B cell (primary cell): Measurements from ENCODE around the gene OR51I1. TPM values are rescaled to one million over a fixed set of nuclear protein-coding genes. Genes with fewer than 3 reads are reported as not detected.

Experiments used
- ATAC-seq: fragments of 200-7000 bp; cut with Tn5 transposase; one replicate; pipeline ENCODE4 v1.10.0; 2021; ENCODE audit warnings: low read depth, mild to moderate bottlenecking, moderate number of reproducible peaks, moderate library complexity
- CTCF ChIA-PET: fragments of 350-600 bp; sonication (Branson Sonifier 250); formaldehyde crosslinking; loops from one replicate; lab custom pipeline; 2021; ENCODE audit warnings: antibody characterized with exemption, inconsistent platforms; lab: Charles Lee
- POLR2A ChIA-PET: fragments of 350-600 bp; sonication (Branson Sonifier 250); formaldehyde crosslinking; loops from one replicate; lab custom pipeline; 2021; ENCODE audit warnings: antibody characterized with exemption; lab: Charles Lee
- DNase-seq: peaks from one replicate; pipeline ENCODE4 v3.0.0; 2013
- H2AFZ ChIP-seq: 2 replicates; pipeline ENCODE4 v1.6.1; 2012; ENCODE audit warnings: mild to moderate bottlenecking, low read depth, low read length; ENCODE audit not compliant: insufficient read depth, poor library complexity, severe bottlenecking
- H3K27ac ChIP-seq, 2 donors: 1 replicate in 1 of 2; 2 replicates in 1 of 2; pipeline ENCODE4 v1.5.1; 2012 to 2013; ENCODE audit warnings: low read length in 2 of 2, mild to moderate bottlenecking in 2 of 2, moderate library complexity in 1 of 2
- H3K27me3 ChIP-seq, 4 experiments: fragments of 200-600 bp in 1 of 4; sonication (generic) in 1 of 4; replicated peaks in 1 of 4; 1 replicate in 2 of 4; 2 replicates in 2 of 4; pipeline versions ENCODE4 v1.6.1 to v1.7.0; 2013 to 2016; ENCODE audit warnings: low read length in 3 of 4, mild to moderate bottlenecking in 2 of 4, mixed read lengths in 1 of 4, moderate library complexity in 1 of 4; ENCODE audit not compliant: insufficient read depth in 4 of 4, control insufficient read depth in 3 of 4; ENCODE audit errors: control extremely low read depth in 1 of 4
- H3K36me3 ChIP-seq, 2 experiments: replicated peaks in 1 of 2; 1 replicate in 1 of 2; 2 replicates in 1 of 2; pipeline versions ENCODE4 v1.6.1 to v1.7.1; 2013; ENCODE audit warnings: low read length in 1 of 2; ENCODE audit not compliant: insufficient read depth in 2 of 2, control insufficient read depth in 1 of 2; ENCODE audit errors: control extremely low read depth in 1 of 2, extremely low read depth in 1 of 2
- H3K4me1 ChIP-seq, 2 donors: fragments of 200-600 bp in 1 of 2; sonication (generic) in 1 of 2; 1 replicate in 1 of 2; 2 replicates in 1 of 2; pipeline versions ENCODE4 v1.5.1 to v1.6.1; 2013 to 2017; ENCODE audit warnings: low read length in 2 of 2; ENCODE audit not compliant: control insufficient read depth in 2 of 2, insufficient read depth in 2 of 2
- H3K4me2 ChIP-seq: replicated peaks from 2 replicates; pipeline ENCODE3; 2012; ENCODE audit warnings: mild to moderate bottlenecking, low read depth, low read length; ENCODE audit not compliant: poor library complexity, severe bottlenecking
- H3K4me3 ChIP-seq, 5 experiments: fragments of 200-600 bp in 1 of 5; sonication (generic) in 1 of 5; 1 replicate in 3 of 5; 2 replicates in 2 of 5; pipeline versions ENCODE4 v1.5.1 to v1.7.0; 2011 to 2016; ENCODE audit warnings: low read length in 4 of 5, mild to moderate bottlenecking in 4 of 5, low read depth in 2 of 5, control low read depth in 1 of 5, moderate library complexity in 1 of 5; ENCODE audit not compliant: insufficient read depth in 1 of 5; ENCODE audit errors: control extremely low read depth in 1 of 5, extremely low read depth in 1 of 5
- H3K79me2 ChIP-seq: fragments of 200-600 bp; sonication (generic); one replicate; pipeline ENCODE4 v1.6.0; 2016; ENCODE audit warnings: low read length; ENCODE audit not compliant: control insufficient read depth, insufficient read depth
- H3K9ac ChIP-seq: fragments of 200-600 bp; sonication (generic); 2 replicates; pipeline ENCODE4 v1.6.1; 2017; ENCODE audit warnings: mild to moderate bottlenecking, low read length, moderate library complexity
- H3K9me3 ChIP-seq, 3 donors: one replicate each; pipeline versions ENCODE4 v1.6.1 to v1.7.1; 2013; ENCODE audit warnings: low read length in 2 of 3; ENCODE audit not compliant: control insufficient read depth in 2 of 3, insufficient read depth in 1 of 3; ENCODE audit errors: control extremely low read depth in 1 of 3
- H4K20me1 ChIP-seq: 2 replicates; pipeline ENCODE4 v1.6.0; 2012; ENCODE audit warnings: mild to moderate bottlenecking, low read length; ENCODE audit not compliant: insufficient read depth, control insufficient read depth, poor library complexity, severe bottlenecking
- H3K27ac Mint-ChIP-seq: one replicate; pipeline ENCODE4 v1.8.0; 2021; ENCODE audit warnings: mixed read lengths
- H3K27me3 Mint-ChIP-seq: one replicate; pipeline ENCODE4 v1.8.0; 2021; ENCODE audit warnings: mixed read lengths
- H3K4me1 Mint-ChIP-seq: one replicate; pipeline ENCODE4 v1.8.0; 2021; ENCODE audit warnings: mixed read lengths
- H3K4me3 Mint-ChIP-seq: one replicate; pipeline ENCODE4 v1.8.0; 2021; ENCODE audit warnings: mixed read lengths
- H3K9me3 Mint-ChIP-seq: one replicate; pipeline ENCODE4 v1.8.0; 2022; ENCODE audit warnings: mixed read lengths; ENCODE audit not compliant: insufficient read depth
- EZH2 ChIP-seq: IDR thresholded peaks from 2 replicates; pipeline ENCODE4 v1.6.1; 2012; ENCODE audit warnings: borderline replicate concordance, low read depth, mild to moderate bottlenecking, moderate library complexity, low read length; ENCODE audit not compliant: insufficient read depth, poor library complexity, severe bottlenecking
- WGBS: methylation state at CpG from one replicate; pipeline ENCODE4 v1.1.5; 2013; ENCODE audit warnings: missing lambda C conversion rate; ENCODE audit not compliant: insufficient coverage; 5-methylcytosine and 5-hydroxymethylcytosine counted together
- intact Hi-C: fragments of 100-400 bp; cut with micrococcal nuclease; formaldehyde crosslinking; loops from one replicate; pipeline ENCODE4 v1.10.0; 2022
- polyA minus RNA-seq: library from RNA; depleted of rRNA, polyadenylated mRNA; stranded (reverse); fragments of >200 nt; gene quantifications from 2 replicates; pipeline ENCODE4 v1.2.3, GENCODE V29; 2012
- polyA plus RNA-seq: library from polyadenylated mRNA; depleted of rRNA; stranded (reverse); fragments of >200 nt; gene quantifications from 2 replicates; pipeline ENCODE4 v1.2.3, GENCODE V29; 2012
- total RNA-seq, 2 donors: library from RNA; stranded (reverse); fragments of 120-200 nt in 1 of 2; gene quantifications; 1 replicate in 1 of 2; 2 replicates in 1 of 2; pipeline versions ENCODE4 v1.2.3 to v1.2.4, GENCODE V29; 2013 to 2022
- TF ChIP-seq, protein P1 (sequence below): fragments of 200-600 bp; IDR thresholded peaks from one replicate; pipeline ENCODE4 v1.8.0; 2022; ENCODE audit warnings: antibody characterized with exemption, mild to moderate bottlenecking

Gene OR51I1, protein sequence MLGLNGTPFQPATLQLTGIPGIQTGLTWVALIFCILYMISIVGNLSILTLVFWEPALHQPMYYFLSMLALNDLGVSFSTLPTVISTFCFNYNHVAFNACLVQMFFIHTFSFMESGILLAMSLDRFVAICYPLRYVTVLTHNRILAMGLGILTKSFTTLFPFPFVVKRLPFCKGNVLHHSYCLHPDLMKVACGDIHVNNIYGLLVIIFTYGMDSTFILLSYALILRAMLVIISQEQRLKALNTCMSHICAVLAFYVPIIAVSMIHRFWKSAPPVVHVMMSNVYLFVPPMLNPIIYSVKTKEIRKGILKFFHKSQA
- total RNA-seq (not detected in 2 replicates), polyA plus RNA-seq (0.30 and 0.31 TPM in 2 replicates), polyA minus RNA-seq (0.64 TPM in 1 of 2 replicates, not detected in the other)
- not detected for total RNA-seq (2013)

DNA sequence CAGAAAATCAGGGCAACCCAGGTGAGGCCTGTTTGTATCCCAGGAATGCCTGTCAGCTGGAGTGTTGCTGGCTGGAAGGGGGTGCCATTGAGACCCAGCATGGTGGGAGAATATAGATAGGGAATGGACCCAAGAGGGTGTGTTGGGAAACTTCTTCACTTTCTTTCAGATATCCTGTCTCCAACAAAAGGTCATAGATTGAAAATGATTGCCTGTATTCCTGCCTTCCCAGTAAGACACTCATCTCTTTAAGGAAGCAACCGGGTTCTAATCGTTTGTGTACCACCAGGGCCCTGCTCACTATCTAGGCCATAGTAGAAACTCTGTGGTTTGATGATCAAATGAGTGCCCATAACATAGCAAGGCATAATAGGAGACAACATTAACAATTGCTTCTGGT, at the start of gene OR51I1:
Gene OR51I1 (minus strand): TSS at position 101 of the 400 bp plus-strand sequence. CDS start 0 bp downstream, at position 101.
- H3K27me3 Mint-ChIP-seq = peaks cover 23% of the 10 kb centered on the region
- no peak within 1 kb of the TSS for H3K27ac ChIP-seq
- H3K27ac Mint-ChIP-seq = no peak within 1 kb of the TSS
- no peaks in the 10 kb centered on the region for H3K27me3 ChIP-seq
- no peak within 1 kb of the TSS for H3K9ac ChIP-seq
- intact Hi-C loops = no loop called here
- H2AFZ ChIP-seq = no peak within 1 kb of the TSS
- no peaks in the 10 kb centered on the region for H3K4me1 Mint-ChIP-seq
- no CpG with 5 or more reads among the region's 2 CpGs for WGBS
- H3K9me3 ChIP-seq = no peaks in the 10 kb centered on the region
- H3K9me3 Mint-ChIP-seq = no peaks in the 10 kb centered on the region
- H4K20me1 ChIP-seq = no peaks in the 10 kb centered on the region
- DNase-seq = no peak
- TF ChIP-seq, protein P1, sequence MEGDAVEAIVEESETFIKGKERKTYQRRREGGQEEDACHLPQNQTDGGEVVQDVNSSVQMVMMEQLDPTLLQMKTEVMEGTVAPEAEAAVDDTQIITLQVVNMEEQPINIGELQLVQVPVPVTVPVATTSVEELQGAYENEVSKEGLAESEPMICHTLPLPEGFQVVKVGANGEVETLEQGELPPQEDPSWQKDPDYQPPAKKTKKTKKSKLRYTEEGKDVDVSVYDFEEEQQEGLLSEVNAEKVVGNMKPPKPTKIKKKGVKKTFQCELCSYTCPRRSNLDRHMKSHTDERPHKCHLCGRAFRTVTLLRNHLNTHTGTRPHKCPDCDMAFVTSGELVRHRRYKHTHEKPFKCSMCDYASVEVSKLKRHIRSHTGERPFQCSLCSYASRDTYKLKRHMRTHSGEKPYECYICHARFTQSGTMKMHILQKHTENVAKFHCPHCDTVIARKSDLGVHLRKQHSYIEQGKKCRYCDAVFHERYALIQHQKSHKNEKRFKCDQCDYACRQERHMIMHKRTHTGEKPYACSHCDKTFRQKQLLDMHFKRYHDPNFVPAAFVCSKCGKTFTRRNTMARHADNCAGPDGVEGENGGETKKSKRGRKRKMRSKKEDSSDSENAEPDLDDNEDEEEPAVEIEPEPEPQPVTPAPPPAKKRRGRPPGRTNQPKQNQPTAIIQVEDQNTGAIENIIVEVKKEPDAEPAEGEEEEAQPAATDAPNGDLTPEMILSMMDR = no peak
- TF ChIP-seq EZH2 = no peak
- H3K36me3 ChIP-seq = no peaks in the 10 kb centered on the region
- H3K4me2 ChIP-seq = no peak within 1 kb of the TSS
- H3K4me3 Mint-ChIP-seq = no peak within 1 kb of the TSS
- ATAC-seq = no peak
- no peak within 1 kb of the TSS for H3K4me3 ChIP-seq
- CTCF ChIA-PET = no interaction called here
- no peaks in the 10 kb centered on the region for H3K4me1 ChIP-seq
- POLR2A ChIA-PET = no interaction called here
- no peaks in the 10 kb centered on the region for H3K79me2 ChIP-seq

DNA sequence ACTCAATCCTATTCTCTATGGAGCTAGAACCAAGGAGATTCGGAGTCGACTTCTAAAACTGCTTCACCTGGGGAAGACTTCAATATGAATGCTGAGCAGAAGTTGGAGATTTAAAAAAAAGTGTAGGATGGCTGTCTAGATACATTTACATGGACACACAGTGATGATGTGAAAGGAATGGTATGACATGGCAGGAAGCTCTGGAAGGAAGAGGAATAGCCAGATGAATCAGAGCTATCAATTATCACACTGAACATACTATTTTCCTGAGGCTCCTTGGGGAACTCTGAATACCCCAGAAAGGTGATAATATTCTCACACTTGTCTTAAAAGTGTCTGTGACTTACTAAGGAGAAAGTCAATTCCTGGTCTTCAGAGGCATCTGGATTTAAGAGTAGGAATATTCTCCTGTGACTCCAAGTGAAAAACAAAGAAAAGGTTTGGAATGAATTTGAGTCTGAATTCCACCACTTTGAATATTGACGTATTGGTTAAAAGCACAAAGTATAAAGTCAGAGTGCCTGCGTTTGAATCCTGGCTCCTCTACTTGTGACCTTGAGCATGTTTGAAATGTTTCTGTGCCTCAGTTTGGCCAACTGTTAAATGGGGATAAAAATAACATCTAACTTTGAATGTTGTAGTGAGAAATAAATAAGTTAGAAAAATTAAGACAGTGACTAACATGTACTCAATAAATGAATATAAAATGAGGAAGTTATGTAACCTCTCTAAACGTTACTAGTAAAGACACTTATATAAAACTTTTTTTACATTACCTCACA, 48.5 kb upstream of the OR51I1 start:
- Histone ChIP-seq H3K4me1 (no peaks in the 10 kb centered on the region), H2AFZ (no peak overlapping the region), H4K20me1 (no peaks in the 10 kb centered on the region), H3K9ac (no peak overlapping the region), H3K4me3 (no peak overlapping the region), H3K9me3 (no peaks in the 10 kb centered on the region), H3K27ac (no peak overlapping the region), H3K4me2 (no peak overlapping the region), H3K79me2 (no peaks in the 10 kb centered on the region), H3K27me3 (peaks cover 0 to 2% (median 0%) of the 10 kb centered on the region in 4 experiments), H3K36me3 (no peaks in the 10 kb centered on the region)
- Mint-ChIP-seq H3K9me3 (no peaks in the 10 kb centered on the region), H3K27me3 (peaks cover 12% of the 10 kb centered on the region), H3K4me3 (no peak overlapping the region), H3K27ac (no peak overlapping the region), H3K4me1 (no peaks in the 10 kb centered on the region)
- ATAC-seq (no peak), DNase-seq (no peak)
- CTCF ChIA-PET = no interaction called here
- TF ChIP-seq, protein P1 = no peak
- no peak for TF ChIP-seq EZH2
- intact Hi-C loops = no loop called here
- POLR2A ChIA-PET = no interaction called here
- WGBS = 0% methylated on average over 1 of the region's 5 CpGs
